Stimulated activated CD4-positive, alpha-beta T cell treated with anti-CD3 and anti-CD28 coated beads, Interleukin-12 subunit alpha, Interleukin-12 subunit beta, amount 100 ng/mL, for 24 hours (primary cell): ENCODE results near the gene KCNQ1OT1.

Source experiments
- DNase-seq, 2 experiments: peaks; one replicate each; pipeline ENCODE4 v3.0.0-alpha.2; 2020; ENCODE audit warnings: low read depth in 2 of 2

The KCNQ1OT1 gene

GRCh38 chr11:2699531-2700414, at the start of gene KCNQ1OT1:
TSS of gene KCNQ1OT1 (minus strand) at chr11:2699994.
- DNase-seq = peak; percentile 76

DNA sequence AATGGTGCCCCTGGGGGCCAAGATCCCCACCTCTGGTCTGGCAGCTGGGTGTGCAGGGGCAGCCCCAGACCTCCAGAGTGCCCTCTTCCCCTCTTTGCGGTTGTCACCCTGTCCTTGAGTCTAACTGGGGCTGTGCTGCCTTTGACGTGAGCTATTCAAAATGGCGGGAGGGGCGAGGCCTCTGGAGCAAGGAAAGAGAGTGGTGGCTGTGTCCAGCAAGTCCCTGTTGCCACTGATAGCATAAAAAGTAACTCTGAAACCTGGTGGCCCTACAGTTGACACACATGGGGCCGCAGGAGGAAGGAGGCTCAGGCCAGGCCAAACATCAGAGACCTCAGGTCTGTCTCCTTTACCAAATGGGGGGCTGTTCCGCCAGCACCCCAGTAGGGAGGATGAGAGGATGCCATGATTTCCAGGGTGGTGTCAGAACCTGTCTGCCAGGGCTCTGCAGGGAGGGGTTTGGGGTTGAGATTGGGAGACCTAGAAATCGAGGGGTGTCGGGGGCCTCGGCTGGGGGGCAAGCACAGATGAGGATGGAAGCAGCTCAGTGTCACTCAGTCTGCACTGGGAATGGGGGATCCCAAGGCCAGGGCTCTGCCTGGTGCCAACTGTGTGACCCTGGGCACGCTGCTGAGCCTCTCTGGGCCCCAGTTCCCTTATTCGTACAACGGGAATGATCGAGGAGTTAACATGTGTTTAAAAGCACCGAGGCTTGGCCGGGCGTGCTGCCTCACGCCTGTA, 49.2 kb upstream of the KCNQ1OT1 start:
- no peak for DNase-seq

DNA sequence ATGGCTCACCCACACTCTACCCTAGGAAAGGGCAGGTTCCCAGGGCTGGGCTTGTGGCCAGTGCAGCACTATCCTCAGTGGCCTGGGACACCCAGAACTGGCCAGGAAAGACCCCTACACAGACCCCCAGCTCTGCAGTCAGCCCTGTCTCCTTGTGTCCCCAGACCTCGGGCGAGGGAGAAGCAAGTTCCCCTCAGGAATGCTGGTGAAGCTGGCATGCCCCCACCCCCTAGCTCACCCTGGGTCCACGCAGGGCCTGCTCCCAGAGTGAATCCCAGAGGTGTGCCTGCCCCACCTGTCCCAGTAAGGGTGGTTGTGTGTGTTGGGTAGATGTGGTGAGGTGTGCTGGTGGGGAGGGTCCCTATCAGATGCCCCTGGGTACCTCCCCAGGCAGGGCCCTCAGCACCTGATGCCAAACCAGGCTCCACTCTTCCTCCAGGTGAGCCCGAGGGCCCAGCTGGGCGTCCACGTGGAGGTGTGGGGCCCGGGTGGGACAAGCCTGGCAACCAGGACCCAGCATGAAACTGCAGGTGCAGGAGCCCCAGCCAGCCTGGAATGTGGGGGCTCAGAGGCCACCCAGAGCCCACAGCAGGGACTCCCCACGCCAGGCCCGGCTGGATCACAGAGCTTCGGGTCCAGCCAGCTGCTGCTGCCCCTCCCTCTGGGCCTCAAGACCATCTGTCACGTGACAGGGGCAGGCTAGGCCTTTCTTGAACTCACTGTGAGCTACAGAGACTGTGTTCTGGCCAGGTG, 48.4 kb upstream of the KCNQ1OT1 start:
- DNase-seq = no peak

- DNase-seq = no peak
Observed at GRCh38 chr11:2747248-2748027, 47.6 kb upstream of the KCNQ1OT1 start.

DNA sequence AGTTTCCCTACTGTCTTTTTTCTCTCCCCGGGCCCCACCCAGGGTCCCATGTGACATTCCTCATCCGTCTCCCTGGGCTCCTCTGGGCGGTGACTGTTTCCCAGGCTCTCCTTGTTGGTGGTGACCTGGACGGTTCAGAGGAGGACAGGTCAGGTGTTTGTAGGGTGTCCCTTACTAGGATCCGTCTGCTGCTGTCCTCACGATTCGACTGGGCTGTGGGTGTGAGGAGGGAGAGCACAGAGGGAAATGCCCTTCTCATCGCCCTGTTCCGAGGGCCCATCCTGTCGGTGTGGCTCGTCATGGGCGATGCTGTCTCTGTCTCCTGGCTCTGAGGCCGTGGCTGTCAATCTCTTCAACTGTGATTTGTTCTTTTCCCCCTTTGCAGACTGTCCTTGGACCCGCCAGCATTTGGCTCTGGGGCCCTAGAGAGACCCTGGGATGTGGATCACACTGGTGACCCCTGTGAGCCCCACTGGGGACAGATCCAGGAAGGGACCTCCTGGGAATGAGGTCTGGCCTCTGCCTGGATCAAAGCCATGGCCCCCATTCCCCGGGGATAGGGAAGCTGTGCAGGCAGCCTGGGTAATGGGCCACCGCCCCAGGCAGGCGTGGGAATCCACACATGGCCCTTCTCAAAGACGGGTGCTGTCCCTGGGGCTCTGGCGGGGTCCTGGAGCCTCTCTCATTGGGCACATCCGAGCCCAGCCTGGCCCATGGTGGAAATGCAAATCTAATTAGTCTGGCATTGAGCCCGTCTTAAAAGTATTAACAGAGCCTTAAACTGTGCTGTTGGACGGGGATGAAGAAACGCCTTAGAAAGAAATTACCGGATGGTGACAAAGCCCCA, 46.8 kb upstream of the KCNQ1OT1 start:
- DNase-seq = no peak

GRCh38 chr11:2745511-2745910, 45.7 kb upstream of the KCNQ1OT1 start:
- no peak for DNase-seq

DNA sequence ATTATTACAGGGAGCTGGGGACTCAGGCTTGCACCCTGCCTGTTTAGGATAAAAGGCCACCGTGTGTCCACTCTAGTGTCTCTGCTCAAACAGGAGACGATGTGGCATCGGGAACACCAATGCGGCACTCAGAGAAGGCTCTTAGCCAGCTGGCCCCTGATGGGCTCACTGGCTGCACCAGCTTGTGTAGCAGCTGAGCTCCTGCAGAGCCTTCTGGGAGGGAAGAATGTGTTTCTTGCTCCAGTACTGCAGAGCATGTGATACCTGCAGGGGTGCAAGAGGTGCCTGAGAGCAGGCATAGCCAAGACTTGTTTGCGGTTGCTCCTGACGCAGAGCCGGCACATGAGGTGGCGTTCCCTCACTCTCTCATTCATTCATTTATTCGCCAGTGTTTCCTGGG, 44.4 kb upstream of the KCNQ1OT1 start:
- no peak for DNase-seq

DNA sequence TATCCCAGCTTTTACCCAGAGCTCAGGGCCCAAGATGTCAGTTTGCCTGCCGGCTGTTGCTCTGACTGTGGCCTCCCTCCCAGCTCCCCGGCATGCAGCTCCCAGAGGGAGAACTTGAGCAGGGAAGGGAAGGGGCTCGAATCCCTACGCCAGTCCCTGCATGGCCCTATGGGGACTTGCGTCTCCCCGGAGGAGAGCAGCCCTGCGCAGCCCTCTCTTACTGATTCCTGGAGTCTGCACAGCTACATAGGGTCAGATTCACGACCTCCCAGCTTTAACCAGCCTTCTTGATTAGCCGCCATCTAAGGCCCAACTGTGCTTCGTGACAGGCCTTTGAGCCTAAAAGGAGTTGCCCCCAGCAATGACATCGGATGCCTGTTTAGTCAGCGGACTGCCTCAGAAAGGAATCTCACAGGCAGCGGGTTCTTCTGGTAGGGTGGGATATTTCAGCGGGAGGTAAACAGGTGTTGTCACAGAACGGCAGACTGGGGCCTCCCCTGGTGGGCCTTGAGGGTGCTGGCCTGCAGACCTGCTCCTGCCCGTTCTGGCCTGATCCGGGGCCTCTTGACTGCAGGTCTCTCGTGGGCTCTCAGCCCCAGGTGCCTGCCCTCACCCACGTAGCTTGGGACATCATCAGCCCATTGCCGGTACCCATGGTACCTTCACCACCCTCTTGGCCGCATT, 43.8 kb upstream of the KCNQ1OT1 start:
- DNase-seq = no peak

DNA sequence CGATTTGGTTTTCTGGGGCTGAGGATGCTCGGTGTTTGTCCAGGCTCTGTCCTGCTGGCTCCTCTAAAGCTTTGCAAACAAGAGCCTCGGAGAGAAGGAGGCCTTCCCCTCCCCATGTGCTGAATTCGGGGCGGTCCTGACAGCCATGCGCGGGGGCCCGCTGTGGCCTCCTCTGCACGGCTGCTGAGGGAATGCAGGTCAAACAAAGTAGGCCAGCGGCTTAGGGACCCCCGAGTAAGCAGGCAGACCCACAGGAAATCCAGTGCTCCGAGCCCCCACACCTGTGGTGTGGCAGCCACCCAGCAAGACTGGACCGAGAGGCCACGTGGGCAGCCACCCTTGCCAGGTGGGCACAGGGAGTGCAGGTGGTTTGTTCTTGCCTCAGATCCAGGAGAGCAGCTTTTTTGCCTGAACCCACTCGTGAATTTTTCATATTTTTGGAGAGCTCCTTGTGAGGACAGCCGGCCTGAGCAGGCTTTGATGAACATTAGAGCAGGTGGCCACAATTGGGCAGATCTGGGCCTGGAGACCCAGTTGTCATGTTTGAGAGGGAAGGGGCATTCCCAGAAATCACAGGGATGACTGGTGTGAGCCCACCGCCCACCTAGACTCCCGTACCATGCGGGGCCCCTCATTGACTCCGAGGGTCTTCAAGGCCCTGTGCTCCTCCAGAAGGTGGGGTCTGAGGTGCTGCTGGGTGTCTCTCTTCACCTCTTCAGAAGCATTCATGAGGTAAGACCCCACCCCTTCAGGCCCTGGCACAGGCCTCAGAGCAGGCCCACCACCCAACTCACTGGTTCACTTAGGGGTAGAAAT, 43.0 kb upstream of the KCNQ1OT1 start:
- DNase-seq = no peak

GRCh38 chr11:2742201-2742600, 42.4 kb upstream of the KCNQ1OT1 start:
- DNase-seq = no peak

DNA sequence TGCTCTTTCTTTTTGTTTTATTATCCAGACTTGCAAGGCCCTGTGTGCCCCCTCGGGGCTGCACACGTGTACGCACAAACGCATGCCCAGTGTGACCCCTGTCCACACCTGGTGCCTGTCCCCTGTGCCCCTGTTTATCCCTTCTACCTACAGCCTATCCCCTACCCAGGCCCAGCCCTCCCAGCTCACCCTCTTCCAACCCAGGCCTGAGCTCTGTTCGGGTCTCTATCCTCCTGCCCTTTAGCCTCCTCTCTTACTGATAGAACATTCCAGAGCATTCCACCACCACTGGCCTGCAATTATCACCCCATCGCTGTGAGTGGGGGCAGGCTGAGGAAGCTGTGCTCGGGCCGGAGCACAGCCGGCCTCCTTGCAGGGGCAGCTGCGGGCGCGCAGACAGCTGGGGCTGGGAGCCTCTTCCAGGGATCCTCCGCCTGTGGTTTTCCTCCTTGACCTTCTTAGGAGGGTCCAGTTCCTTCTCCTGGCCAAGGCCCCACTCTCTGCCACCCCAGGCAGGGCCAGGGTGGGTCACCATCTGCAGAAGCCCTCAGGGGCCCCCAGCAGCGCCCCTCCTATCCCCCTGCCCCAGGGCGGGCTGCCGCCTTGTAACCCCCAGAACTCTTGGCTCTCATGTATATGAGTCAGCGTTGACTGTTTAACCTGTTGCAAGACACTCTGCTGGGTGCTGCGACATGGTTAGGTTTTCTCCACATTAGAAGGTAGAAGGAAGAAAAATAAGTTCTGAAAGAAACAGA, 41.8 kb upstream of the KCNQ1OT1 start:
- no peak for DNase-seq

GRCh38 chr11:2741006-2741376, 41.2 kb upstream of the KCNQ1OT1 start:
- no peak for DNase-seq

DNA sequence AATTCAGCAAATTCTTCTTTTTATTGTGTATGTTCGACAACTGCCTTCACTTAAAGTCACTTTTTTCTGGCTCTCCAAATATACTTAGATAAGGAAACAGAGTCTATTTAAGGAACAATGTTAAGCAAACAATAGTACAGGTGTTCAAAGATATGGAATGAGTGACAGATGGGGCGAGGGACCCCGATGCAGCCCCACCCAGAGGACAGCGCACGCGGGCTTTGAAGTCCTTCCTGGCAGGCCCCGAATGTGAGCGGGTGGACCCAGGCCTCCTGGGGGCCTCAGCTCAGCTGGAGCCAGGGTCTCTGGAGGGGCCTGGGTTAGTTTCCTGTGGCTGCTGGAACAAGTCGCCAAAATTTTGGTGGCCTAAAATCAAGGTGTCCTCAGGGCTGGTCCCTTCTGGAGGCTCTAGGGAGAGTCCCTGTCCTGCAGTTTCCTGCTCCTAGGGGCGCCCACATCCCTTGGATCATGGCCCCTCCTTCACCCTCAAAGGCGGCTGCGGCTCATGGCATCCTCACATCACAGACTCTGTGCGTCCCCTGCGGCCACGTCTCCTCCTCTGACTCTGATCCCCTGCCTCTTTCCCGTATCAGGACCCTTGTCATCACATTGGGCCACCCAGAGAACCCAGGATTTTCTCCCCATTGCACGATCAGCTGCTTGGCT, 40.6 kb upstream of the KCNQ1OT1 start:
- no peak for DNase-seq

- no peak for DNase-seq
Observed at GRCh38 chr11:2739531-2740274, 39.9 kb upstream of the KCNQ1OT1 start.

DNA sequence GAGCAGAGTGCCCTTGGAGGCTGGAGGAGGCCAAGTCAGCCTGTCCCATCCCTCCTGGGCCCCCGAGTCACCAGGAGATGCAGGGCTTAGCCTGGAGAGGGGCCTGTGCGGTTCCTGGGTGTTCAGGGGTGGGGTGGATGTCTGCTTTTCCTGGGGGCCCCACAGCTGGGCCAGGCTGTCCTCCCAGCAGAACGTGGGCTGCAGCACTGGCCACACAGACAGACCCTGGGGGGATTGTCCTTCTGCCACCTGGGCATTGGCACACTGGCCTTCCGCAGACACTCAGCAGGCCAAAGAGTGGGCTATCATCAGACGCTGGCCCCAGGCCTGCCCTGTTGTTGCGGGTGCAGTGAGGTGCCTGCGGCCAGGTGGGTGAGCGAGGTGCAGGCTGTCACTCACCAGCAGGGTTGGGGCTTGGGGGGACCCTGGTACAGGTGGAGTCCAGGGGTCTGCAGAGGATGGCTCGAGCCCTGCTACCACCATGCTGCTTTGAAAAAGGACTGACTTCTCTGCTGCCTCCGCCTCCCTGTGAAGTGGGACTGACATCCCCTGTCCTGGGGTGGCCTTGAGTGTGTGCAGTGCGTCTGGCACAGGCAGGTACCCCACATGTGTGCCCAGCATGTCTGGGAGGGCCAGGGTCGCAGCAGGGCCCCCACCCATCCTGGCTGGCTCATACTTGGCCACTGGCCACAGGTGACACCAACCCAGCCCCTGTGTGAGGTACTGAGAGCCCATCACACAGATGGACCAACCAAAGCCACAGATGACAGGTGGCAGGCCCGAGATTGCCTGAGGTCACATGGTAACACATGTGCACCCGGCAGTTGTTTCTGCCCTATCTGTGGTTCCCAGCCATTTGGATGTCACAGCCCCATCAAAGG, 39.0 kb upstream of the KCNQ1OT1 start:
- DNase-seq = no peak

- DNase-seq = no peak
Observed at GRCh38 chr11:2737866-2738265, 38.1 kb upstream of the KCNQ1OT1 start.
